ENCODE results near the gene OR2F2.

Gene OR2F2

DNA sequence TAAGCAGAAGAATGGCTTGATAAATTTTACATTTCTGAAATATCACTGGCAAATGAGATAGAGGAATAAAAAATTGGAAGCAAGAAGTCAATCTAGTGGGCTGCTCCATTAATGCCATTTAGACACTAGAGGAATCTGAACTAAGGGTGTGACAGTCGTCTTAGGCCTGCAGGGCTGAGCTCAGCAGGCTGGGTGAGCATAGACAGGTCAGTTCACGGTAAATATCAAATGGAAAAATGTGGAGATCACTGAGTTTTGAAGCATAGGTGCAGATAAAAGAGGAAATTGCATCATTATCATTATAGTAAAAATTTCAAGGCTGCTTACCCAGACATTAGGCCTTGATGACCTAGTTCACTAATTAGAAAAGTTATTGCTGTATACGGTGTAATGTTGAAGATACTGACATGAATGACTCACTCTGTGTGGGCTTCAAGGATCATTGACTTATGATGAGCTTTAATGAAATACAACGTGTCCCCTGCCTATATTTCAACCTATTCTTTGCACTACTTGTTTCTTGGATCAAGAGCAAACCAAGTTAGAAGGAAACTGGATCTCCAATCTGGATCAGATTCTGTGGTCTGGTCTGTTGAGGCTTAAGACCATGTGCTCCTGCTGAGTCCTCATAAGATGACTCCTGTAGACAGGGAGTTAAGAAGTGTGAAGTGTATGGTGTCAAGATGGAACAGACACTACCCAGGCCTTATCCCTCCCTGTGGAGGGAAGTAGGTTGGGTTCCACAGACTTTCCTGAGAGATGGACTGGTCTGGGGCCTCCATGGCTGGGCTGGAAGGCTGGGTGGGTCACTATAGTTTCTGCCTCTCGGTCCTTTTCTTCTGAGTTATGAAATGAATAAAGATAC is 3.6 kb downstream of the OR2F2 start:
- TF ChIP-seq GATA2 (IDR thresholded peaks at IDR 0.05; ENCODE audit: low read depth, low read length) (no peak), GATA3 (IDR thresholded peaks at IDR 0.05; ENCODE audit: low read depth, low read length) (no peak)

DNA sequence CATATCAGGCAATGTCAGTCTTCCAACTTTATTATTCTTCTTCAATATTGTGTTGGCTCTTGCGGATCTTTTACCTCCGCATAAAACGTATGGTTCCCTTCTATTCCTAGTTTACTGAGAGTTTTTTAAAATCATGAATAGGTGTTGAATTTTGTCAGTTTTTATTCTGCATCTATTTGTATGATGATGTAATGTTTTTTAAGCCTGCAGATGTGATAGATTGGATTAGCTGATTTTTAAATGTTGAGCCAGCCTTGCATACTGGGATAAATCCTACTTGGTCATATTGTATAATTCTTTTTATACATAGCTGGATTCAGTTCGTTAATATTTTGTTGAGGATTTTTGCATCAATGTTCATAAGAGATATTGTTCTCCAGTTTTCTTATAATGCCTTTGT is 10.4 kb downstream of the OR2F2 start:
- no peak for TF ChIP-seq GATA2 (IDR thresholded peaks at IDR 0.05; ENCODE audit: low read depth, low read length)

DNA sequence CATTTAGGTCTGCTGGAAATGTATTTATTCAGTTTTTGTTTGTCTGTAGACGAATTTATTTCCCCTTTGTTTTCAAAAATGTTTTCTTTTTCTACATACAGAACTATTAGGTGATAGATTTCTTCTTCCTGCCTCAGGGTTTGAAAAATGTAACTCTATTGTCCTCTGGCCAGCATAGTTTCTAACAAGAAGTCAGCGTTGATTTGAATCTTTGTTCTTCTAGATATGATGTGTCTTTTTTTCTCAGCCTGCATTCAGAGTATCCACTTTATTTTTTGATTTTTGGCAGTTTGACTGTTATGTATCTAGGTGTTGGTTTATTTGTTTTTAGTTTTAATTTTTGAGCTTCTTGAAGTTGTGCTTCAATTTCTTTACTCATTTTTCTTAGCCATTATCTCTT is 12.1 kb downstream of the OR2F2 start:
- no peak for TF ChIP-seq GATA2 (IDR thresholded peaks at IDR 0.05; ENCODE audit: low read depth, low read length)
- TF ChIP-seq GATA3 (IDR thresholded peaks at IDR 0.05; ENCODE audit: low read depth, low read length), result no peak

DNA sequence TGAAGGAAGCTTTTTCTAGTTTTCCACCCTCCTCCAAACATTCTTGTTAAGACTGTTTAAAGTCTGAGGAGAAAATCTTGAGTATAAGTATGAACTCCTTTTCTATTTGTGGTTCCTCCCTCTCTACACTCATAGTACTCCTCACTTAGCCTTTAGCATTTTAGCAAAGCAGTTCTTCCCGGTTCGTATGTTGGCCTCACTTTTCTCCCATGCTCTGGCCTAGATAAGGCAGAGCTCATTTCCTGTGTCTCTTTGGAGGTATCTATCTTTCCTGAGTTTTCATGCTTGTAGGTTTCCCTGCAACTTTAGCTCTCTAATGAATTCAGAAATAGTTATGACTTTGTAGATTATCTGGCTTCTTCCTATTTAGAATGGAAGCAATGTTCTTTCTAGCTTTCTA is 13.7 kb downstream of the OR2F2 start:
- TF ChIP-seq GATA3 (IDR thresholded peaks at IDR 0.05; ENCODE audit: low read depth, low read length) (no peak), GATA2 (IDR thresholded peaks at IDR 0.05; ENCODE audit: low read depth, low read length) (no peak)

DNA sequence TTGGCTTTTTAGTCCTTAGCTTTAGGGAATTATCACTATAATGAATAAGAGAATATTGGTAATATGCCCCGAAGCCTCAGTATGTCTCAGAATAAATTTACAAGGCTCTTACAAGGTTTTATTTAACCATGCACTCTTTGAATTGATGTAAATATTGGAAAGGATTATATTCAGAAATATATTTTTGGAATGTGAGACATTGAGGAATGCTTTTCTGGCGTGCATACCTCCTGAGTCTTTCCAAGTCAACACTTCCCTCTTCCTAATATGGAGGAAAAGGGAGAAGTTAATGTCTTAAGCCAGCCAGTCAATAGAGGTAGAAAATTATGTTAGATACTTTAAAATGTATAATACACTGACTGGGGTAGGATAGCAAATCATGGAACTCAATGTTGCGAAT is 18.4 kb downstream of the OR2F2 start:
- TF ChIP-seq GATA2 (IDR thresholded peaks at IDR 0.05; ENCODE audit: low read depth, low read length), result no peak
- TF ChIP-seq GATA3 (IDR thresholded peaks at IDR 0.05; ENCODE audit: low read depth, low read length), result no peak

DNA sequence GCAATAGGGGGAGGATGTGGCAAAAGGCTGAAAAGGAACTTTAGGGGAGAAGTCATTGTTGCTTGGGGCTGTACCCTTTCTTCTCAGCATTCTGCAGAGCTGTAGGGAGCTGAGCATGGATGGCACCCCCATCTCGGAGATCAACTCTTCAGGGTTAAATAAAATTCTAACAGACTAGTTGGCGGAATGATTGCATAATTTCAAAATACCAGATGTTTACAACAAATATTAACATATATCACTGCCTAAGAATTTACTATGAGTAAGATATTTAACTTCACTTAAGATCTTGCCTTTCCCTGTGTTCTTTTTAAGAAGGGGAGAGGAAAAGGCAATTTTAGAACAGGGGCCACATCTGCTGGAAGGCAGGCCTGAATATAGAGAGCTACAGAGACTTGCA is 19.1 kb downstream of the OR2F2 start:
- TF ChIP-seq GATA2 (IDR thresholded peaks at IDR 0.05; ENCODE audit: low read depth, low read length) (no peak), GATA3 (IDR thresholded peaks at IDR 0.05; ENCODE audit: low read depth, low read length) (no peak)

DNA sequence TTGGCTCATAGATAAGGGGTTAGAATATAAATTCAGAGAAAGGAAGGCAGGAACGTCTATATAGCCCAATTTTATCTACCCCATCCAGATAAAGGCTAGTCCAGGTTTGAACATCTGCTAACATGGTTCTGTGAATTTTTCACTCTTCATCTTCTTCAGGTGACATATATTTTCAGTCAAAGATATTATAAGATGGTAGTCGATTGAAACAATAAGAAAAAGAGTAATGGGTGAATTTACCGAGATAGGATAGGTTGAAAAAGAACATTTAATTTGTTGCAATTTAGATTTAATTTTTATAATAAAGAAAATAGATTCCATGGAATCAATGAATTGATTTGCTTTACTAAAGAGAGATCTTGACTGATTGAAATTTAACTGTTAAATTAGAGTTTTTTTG is 19.5 kb downstream of the OR2F2 start, which contains the start of gene OR2F1:
Gene OR2F1 (plus strand): TSS at position 301 of the 400 bp plus-strand sequence. CDS start 5,127 bp downstream, outside the sequence.
- TF ChIP-seq GATA2 (IDR thresholded peaks at IDR 0.05; ENCODE audit: low read depth, low read length), result no peak
- no peak for TF ChIP-seq GATA3 (IDR thresholded peaks at IDR 0.05; ENCODE audit: low read depth, low read length)

DNA sequence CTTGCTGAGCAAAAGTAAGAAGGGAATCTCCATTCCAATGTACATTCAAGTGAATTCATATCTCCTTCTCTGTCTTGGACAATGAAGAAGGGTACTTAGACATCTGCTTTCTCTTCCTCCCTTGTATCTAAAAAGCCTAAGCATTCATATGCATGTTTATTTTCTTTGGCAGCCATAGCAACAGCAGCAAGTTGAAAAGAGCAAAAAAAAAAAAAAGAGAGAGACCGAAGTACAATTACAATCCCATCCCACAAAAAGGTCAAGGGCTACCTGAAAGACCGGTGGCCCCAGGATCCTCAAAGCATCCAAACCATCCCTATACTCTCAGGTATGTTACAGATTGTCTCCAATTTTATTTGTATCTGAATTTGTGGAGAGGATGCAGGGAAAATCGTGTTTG is 23.7 kb downstream of the OR2F2 start:
- TF ChIP-seq GATA3 (IDR thresholded peaks at IDR 0.05; ENCODE audit: low read depth, low read length) (no peak), GATA2 (IDR thresholded peaks at IDR 0.05; ENCODE audit: low read depth, low read length) (no peak)

DNA sequence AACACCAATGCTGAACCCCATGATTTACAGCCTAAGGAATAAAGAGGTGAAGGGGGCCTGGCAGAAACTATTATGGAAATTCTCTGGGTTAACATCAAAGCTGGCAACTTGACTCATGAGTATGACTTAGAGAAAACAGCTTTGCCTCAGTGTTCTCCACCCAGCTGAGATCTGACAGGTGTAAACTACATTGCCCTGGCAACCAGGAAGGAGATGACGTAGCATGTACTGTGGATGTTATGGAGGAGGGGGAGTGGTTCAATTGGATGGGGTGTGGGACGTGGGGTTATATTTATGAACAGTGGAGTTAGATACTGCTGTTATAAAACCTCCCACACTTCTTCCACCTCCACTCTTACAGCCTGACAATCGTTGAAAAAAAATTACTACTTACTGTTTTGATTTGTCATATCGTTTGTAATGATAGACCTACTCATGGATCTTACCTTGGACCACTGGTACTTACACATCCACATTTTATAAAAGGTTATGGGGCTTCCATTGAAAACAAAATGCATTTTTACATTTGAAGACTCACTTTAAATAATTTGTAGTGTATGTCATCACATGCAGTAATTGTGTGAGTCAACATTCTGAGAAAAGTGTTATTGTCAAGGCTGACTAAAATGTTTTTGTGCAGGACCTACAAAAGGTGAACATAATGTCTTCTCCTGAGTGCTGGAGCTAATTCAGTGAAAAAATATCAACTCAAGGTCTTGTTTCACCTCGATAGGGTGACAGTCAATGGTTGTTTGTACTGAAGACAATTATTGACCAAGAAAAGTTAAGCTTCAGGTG is 26.0 kb downstream of the OR2F2 start:
- TF ChIP-seq GATA2 (IDR thresholded peaks at IDR 0.05; ENCODE audit: low read depth, low read length), result no peak

DNA sequence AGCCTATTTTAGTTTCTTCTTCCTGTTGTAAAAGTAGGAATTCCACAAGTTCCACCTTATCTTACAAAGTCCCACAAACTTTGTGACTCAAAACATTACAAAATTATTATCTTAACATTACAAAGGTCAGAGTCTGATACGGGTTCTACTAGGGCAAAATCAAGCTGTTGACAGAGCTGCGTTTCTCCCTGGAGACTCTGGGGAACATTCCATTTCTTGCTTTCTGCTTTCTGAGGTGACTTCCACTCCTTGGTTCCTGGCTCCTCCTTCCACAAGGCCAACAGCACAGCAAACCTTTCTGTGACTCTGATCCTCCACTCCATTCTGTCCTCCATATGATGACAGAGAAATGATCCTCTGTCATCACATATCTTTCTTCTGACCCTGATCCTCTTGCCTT is 30.2 kb downstream of the OR2F2 start:
- no peak for TF ChIP-seq GATA3 (IDR thresholded peaks at IDR 0.05; ENCODE audit: low read depth, low read length)
- no peak for TF ChIP-seq GATA2 (IDR thresholded peaks at IDR 0.05; ENCODE audit: low read depth, low read length)

DNA sequence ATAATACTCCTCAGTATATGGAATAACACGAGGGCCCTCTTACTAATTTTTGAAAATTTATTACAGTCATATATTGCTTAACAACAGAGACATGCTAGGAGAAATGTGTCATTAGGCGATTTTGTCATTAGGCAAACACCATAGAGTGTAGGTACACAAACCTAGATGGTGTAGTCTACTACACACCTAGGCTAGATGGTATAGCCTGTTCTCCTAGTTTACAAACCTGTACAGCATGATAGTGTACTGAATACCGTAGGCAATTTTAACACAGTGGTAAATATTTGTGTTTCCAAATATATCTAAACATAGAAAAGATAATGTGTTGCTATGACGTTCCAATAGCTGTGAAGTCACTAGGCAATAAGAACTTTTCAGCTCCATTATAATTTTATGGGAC is 32.4 kb downstream of the OR2F2 start:
- TF ChIP-seq GATA3 (IDR thresholded peaks at IDR 0.05; ENCODE audit: low read depth, low read length), result no peak
- TF ChIP-seq GATA2 (IDR thresholded peaks at IDR 0.05; ENCODE audit: low read depth, low read length), result no peak

DNA sequence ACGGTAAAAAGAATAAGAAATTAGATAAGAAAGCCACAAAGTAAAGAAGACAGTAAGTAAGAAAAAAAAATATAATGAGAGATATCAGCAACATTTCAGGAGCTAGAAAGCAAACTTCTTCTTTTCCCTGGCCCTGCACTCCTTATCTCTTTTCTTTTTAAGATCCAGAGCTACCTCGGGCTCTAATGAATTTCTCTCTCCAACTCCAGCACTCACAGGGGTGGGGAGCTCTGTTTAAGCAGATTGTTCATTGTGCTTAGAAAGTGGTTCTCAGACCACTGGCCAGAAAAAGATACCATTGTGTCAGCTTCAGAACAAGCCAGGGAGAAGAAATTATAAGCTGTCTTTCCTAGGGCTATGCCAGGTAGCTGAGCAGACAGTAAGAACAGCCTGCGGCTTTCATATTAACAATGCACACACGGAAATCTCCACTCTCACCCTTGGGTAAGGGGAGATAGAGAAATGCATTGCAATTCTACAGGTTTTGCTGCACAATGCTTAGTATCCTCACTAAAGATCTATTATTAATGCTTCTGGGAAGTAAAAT is 38.9 kb downstream of the OR2F2 start:
- TF ChIP-seq GATA3 (IDR thresholded peaks at IDR 0.05; ENCODE audit: low read depth, low read length) (no peak), GATA2 (IDR thresholded peaks at IDR 0.05; ENCODE audit: low read depth, low read length) (no peak)

DNA sequence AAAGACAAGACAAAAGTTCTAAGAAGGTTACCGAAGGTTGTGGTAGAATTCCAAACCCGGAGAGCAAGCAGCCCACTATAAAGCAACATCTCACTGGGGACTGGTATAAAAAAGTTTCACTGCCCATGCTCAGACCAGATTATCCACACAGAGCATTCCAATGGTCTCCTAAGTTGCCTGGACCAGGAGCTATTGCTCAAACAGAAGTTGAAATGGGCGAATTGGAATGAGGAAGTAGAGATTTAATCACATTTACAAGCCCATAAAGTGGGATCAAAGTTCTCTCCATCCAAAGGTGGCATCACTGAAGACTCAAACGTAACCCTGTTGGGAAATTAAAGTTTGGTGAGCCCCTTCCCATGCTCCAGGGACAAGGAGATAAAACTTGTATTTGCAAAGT is 39.4 kb downstream of the OR2F2 start:
- TF ChIP-seq GATA2 (IDR thresholded peaks at IDR 0.05; ENCODE audit: low read depth, low read length) (no peak), GATA3 (IDR thresholded peaks at IDR 0.05; ENCODE audit: low read depth, low read length) (no peak)

DNA sequence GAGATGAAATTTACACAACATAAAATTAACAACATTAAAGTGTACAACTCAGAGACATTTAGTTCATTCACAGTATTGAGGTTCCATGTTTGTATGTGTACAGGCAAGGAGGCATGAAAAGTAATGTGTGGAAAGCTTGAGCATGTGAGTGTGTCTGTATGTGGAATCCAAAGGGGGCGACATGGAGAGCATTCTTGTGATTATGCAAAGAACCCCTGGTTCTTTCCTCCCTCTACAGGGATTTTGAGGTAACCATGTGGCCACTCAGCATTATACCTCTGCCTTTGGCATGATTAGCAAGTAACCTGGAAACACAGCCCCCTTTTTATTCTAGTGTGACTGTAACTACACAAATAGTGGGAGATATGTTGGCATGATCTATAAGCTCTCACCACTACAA is 40.6 kb downstream of the OR2F2 start:
- TF ChIP-seq GATA3 (IDR thresholded peaks at IDR 0.05; ENCODE audit: low read depth, low read length), result no peak
- no peak for TF ChIP-seq GATA2 (IDR thresholded peaks at IDR 0.05; ENCODE audit: low read depth, low read length)

DNA sequence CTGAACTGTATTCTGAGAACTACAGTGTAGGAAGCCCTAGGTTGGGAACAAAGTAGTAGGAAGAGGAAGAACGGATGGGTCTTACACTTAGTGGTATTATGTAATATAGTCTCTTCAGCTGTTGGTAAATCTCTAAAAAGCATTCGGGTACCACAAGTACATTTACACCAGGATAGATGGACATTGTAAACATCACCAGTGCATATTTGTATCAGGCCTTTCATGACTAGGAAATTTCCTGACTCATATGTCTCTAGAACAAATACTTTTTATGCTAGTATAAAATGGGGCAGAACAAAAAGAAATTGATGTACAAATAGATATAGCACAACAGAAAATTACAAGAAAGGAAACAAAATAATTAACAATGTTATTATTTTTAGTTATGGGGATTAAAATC is 43.6 kb downstream of the OR2F2 start:
- TF ChIP-seq GATA2 (IDR thresholded peaks at IDR 0.05; ENCODE audit: low read depth, low read length) (no peak), GATA3 (IDR thresholded peaks at IDR 0.05; ENCODE audit: low read depth, low read length) (no peak)
